HepG2 (cell line): Measurements from ENCODE around the gene SQSTM1. TPM values are rescaled to one million over a fixed set of nuclear protein-coding genes. Genes with fewer than 3 reads are reported as not detected.

Experiments used
- EEA1 ChIP-seq: sonication (generic); formaldehyde crosslinking; IDR thresholded peaks from 2 replicates; pipeline ENCODE4 v1.5.1; 2020; ENCODE audit warnings: mild to moderate bottlenecking, missing genetic modification reagents, borderline replicate concordance
- NFE2L1 ChIP-seq: sonication (generic); formaldehyde crosslinking; IDR thresholded peaks from 2 replicates; pipeline ENCODE4 v1.4.0; 2020; ENCODE audit warnings: missing genetic modification reagents, mild to moderate bottlenecking, borderline replicate concordance
- NKX3-1 ChIP-seq: sonication (generic); formaldehyde crosslinking; IDR thresholded peaks from 2 replicates; pipeline ENCODE4 v1.5.0; 2020; ENCODE audit warnings: missing genetic modification reagents
- SUZ12 ChIP-seq: fragments of 150-350 bp; IDR thresholded peaks from 2 replicates; pipeline ENCODE4 v1.6.1; 2014; ENCODE audit warnings: low read depth, low read length
- ZKSCAN1 ChIP-seq: fragments of 150-350 bp; IDR thresholded peaks from 2 replicates; pipeline ENCODE4 v1.6.1; 2014; ENCODE audit warnings: low read length
- ZNF160 ChIP-seq: sonication (generic); formaldehyde crosslinking; IDR thresholded peaks from 2 replicates; pipeline ENCODE4 v1.8.0; 2022; ENCODE audit warnings: mild to moderate bottlenecking, inconsistent platforms, missing genetic modification reagents
- ZNF331 ChIP-seq: sonication (generic); formaldehyde crosslinking; IDR thresholded peaks from 2 replicates; pipeline ENCODE4 v1.4.0; 2020; ENCODE audit warnings: missing genetic modification reagents
- ZNF430 ChIP-seq: sonication (generic); formaldehyde crosslinking; IDR thresholded peaks from 2 replicates; pipeline ENCODE4 v1.9.0; 2021; ENCODE audit warnings: mild to moderate bottlenecking, missing genetic modification reagents
- ZNF724P ChIP-seq: sonication (generic); formaldehyde crosslinking; IDR thresholded peaks from 2 replicates; pipeline ENCODE4 v1.8.0; 2022; ENCODE audit warnings: missing genetic modification reagents, borderline replicate concordance
- ZNF75D ChIP-seq: sonication (generic); formaldehyde crosslinking; IDR thresholded peaks from 2 replicates; pipeline ENCODE4 v1.8.1; 2023; ENCODE audit warnings: missing genetic modification reagents, mild to moderate bottlenecking, borderline replicate concordance
- polyA plus RNA-seq, 8 experiments: library from polyadenylated mRNA; depleted of rRNA in 3 of 8; stranded (reverse) in 7 of 8; unstranded in 1 of 8; fragments of >200 nt; fragmentation: Illumina TruSeq in 4 of 8; extraction: Trizol in 4 of 8; gene quantifications; 2 replicates each; pipeline versions ENCODE4 v1.2.1 to v1.2.3, GENCODE V29; 2011 to 2016; ENCODE audit warnings: low read depth in 4 of 8, missing spikeins in 1 of 8, mixed read lengths in 1 of 8; ENCODE audit not compliant: insufficient read depth in 1 of 8
- total RNA-seq, 5 experiments: library from RNA; depleted of rRNA; stranded (reverse); fragments of >200 nt; fragmentation: Illumina TruSeq; extraction: Trizol; gene quantifications; 2 replicates each; pipeline ENCODE4 v1.2.3, GENCODE V29; 2016; ENCODE audit warnings: low read depth in 1 of 5
- TF ChIP-seq, protein P1 (sequence below): sonication (generic); formaldehyde crosslinking; IDR thresholded peaks from 2 replicates; pipeline ENCODE4 v1.5.0; 2020; ENCODE audit warnings: mild to moderate bottlenecking, missing genetic modification reagents, borderline replicate concordance
- TF ChIP-seq, protein P2 (sequence below), 2 experiments: fragments of 450-650 bp in 1 of 2; sonication (generic) in 1 of 2; formaldehyde crosslinking in 1 of 2; IDR thresholded peaks; 2 replicates each; pipeline versions ENCODE4 v1.6.1 to v1.8.0; 2016 to 2022; ENCODE audit warnings: antibody characterized with exemption in 1 of 2, mild to moderate bottlenecking in 1 of 2, missing genetic modification reagents in 1 of 2

Gene SQSTM1
- total and polyA plus RNA-seq, 2 of the 13 experiments (the other 11 are each of a cell fraction or from before 2014, with no cell fraction given) = 90.9 to 160 TPM

DNA sequence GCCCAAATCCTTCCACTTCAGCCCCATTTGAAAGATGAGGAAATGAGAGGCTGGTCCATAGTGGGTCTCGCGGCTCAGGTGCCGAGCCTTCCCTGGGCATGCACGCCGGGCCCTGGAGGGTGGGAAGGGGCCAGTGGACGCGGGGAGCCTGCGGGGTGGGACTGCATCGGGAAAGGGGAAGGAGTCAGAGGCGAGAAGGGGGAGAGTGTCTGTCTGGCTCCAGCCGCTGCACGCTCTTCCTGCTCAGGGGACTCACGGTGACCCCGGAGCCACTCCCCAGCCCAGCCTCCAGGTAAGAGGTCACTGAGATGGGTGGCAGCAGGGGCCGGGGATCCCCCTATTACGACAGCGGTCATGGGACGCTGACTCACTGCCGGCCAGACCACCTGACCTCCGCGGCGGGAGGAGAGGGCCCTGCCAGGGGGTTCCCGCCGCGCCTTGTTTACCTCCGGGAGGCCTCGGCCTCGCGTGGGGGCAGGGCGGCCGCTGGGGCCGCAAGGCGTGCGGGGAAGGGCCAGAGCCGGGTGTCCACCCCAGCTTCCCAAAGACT is 1.9 kb upstream of the SQSTM1 start (continued):
- TF ChIP-seq, protein P1, sequence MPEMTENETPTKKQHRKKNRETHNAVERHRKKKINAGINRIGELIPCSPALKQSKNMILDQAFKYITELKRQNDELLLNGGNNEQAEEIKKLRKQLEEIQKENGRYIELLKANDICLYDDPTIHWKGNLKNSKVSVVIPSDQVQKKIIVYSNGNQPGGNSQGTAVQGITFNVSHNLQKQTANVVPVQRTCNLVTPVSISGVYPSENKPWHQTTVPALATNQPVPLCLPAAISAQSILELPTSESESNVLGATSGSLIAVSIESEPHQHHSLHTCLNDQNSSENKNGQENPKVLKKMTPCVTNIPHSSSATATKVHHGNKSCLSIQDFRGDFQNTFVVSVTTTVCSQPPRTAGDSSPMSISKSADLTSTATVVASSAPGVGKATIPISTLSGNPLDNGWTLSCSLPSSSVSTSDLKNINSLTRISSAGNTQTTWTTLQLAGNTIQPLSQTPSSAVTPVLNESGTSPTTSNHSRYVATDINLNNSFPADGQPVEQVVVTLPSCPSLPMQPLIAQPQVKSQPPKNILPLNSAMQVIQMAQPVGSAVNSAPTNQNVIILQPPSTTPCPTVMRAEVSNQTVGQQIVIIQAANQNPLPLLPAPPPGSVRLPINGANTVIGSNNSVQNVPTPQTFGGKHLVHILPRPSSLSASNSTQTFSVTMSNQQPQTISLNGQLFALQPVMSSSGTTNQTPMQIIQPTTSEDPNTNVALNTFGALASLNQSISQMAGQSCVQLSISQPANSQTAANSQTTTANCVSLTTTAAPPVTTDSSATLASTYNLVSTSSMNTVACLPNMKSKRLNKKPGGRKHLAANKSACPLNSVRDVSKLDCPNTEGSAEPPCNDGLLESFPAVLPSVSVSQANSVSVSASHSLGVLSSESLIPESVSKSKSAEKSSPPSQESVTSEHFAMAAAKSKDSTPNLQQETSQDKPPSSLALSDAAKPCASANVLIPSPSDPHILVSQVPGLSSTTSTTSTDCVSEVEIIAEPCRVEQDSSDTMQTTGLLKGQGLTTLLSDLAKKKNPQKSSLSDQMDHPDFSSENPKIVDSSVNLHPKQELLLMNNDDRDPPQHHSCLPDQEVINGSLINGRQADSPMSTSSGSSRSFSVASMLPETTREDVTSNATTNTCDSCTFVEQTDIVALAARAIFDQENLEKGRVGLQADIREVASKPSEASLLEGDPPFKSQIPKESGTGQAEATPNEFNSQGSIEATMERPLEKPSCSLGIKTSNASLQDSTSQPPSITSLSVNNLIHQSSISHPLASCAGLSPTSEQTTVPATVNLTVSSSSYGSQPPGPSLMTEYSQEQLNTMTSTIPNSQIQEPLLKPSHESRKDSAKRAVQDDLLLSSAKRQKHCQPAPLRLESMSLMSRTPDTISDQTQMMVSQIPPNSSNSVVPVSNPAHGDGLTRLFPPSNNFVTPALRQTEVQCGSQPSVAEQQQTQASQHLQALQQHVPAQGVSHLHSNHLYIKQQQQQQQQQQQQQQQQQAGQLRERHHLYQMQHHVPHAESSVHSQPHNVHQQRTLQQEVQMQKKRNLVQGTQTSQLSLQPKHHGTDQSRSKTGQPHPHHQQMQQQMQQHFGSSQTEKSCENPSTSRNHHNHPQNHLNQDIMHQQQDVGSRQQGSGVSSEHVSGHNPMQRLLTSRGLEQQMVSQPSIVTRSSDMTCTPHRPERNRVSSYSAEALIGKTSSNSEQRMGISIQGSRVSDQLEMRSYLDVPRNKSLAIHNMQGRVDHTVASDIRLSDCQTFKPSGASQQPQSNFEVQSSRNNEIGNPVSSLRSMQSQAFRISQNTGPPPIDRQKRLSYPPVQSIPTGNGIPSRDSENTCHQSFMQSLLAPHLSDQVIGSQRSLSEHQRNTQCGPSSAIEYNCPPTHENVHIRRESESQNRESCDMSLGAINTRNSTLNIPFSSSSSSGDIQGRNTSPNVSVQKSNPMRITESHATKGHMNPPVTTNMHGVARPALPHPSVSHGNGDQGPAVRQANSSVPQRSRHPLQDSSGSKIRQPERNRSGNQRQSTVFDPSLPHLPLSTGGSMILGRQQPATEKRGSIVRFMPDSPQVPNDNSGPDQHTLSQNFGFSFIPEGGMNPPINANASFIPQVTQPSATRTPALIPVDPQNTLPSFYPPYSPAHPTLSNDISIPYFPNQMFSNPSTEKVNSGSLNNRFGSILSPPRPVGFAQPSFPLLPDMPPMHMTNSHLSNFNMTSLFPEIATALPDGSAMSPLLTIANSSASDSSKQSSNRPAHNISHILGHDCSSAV (CRISPR knock-in tag) = 0 out of 2 replicates have a peak, but pooled peaks have one; percentile 71
- no peak for TF ChIP-seq ZNF75D (CRISPR knock-in tag)
- no peak for TF ChIP-seq ZNF724P
- 0 out of 2 replicates have a peak, but pooled peaks have one; percentile 49 for TF ChIP-seq ZNF160 (CRISPR knock-in tag)
- TF ChIP-seq ZNF430 (CRISPR knock-in tag) = 0 out of 2 replicates have a peak, but pooled peaks have one; percentile 63
- TF ChIP-seq NKX3-1 (CRISPR knock-in tag) = peak; percentile 17; the same call in 1 of the 2 replicates
- peak; percentile 66; the same call in 1 of the 2 replicates for TF ChIP-seq ZNF331 (CRISPR knock-in tag)
- TF ChIP-seq NFE2L1 (CRISPR knock-in tag) = no peak; the same call in 1 of the 2 replicates
- no peak for TF ChIP-seq ZKSCAN1
- TF ChIP-seq, protein P2, sequence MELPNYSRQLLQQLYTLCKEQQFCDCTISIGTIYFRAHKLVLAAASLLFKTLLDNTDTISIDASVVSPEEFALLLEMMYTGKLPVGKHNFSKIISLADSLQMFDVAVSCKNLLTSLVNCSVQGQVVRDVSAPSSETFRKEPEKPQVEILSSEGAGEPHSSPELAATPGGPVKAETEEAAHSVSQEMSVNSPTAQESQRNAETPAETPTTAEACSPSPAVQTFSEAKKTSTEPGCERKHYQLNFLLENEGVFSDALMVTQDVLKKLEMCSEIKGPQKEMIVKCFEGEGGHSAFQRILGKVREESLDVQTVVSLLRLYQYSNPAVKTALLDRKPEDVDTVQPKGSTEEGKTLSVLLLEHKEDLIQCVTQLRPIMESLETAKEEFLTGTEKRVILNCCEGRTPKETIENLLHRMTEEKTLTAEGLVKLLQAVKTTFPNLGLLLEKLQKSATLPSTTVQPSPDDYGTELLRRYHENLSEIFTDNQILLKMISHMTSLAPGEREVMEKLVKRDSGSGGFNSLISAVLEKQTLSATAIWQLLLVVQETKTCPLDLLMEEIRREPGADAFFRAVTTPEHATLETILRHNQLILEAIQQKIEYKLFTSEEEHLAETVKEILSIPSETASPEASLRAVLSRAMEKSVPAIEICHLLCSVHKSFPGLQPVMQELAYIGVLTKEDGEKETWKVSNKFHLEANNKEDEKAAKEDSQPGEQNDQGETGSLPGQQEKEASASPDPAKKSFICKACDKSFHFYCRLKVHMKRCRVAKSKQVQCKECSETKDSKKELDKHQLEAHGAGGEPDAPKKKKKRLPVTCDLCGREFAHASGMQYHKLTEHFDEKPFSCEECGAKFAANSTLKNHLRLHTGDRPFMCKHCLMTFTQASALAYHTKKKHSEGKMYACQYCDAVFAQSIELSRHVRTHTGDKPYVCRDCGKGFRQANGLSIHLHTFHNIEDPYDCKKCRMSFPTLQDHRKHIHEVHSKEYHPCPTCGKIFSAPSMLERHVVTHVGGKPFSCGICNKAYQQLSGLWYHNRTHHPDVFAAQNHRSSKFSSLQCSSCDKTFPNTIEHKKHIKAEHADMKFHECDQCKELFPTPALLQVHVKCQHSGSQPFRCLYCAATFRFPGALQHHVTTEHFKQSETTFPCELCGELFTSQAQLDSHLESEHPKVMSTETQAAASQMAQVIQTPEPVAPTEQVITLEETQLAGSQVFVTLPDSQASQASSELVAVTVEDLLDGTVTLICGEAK (IDR thresholded peaks at IDR 0.05) = no peak
- TF ChIP-seq, protein P2 (CRISPR knock-in tag; IDR thresholded peaks at IDR 0.05) = no peak; the same call in 1 of the 2 replicates
- TF ChIP-seq SUZ12 = no peak
- TF ChIP-seq EEA1 (CRISPR knock-in tag) = peak; percentile 48; the same call in 1 of the 2 replicates
